HG03469 (cell line): ENCODE measurements around the gene POP5.

ENCODE experiments used
- ATAC-seq: cut with Tn5 transposase; IDR thresholded peaks from one replicate; pipeline ENCODE4 v1.9.1; 2021; ENCODE audit warnings: mild to moderate bottlenecking, moderate library complexity, moderate number of reproducible peaks; ENCODE audit not compliant: unreplicated experiment

The POP5 gene

DNA sequence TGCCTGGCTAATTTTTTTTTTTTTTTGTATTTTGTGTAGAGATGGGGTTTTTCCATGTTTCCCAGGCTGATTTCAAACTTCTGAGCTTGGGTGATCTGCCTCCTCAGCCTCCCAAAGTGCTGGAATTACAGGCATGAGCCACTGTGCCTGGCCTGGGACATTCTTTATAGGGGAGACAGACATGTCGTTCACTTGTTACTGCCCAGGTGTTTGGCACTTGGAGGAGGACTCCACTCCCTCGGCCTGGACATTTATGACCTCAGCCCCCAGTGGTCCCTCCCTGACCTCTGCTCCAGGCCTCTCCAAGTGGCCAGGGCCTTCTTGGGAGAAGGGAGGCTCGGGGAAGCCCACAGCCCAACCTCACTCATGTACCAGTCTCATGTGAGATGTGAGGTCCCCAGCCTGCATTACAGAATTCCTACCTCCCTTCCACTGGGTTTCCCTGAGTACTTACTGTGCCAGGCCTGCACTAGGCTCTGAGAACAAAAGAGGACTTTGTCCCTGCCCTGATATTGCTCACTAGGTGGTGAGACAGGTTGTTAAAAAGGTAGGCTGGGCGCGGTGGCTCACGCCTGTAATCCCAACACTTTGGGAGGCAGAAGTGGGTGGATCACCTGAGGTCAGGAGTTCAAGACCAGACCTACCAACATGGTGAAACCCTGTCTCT lies 9.7 kb upstream of the POP5 start:
- no peak for ATAC-seq

DNA sequence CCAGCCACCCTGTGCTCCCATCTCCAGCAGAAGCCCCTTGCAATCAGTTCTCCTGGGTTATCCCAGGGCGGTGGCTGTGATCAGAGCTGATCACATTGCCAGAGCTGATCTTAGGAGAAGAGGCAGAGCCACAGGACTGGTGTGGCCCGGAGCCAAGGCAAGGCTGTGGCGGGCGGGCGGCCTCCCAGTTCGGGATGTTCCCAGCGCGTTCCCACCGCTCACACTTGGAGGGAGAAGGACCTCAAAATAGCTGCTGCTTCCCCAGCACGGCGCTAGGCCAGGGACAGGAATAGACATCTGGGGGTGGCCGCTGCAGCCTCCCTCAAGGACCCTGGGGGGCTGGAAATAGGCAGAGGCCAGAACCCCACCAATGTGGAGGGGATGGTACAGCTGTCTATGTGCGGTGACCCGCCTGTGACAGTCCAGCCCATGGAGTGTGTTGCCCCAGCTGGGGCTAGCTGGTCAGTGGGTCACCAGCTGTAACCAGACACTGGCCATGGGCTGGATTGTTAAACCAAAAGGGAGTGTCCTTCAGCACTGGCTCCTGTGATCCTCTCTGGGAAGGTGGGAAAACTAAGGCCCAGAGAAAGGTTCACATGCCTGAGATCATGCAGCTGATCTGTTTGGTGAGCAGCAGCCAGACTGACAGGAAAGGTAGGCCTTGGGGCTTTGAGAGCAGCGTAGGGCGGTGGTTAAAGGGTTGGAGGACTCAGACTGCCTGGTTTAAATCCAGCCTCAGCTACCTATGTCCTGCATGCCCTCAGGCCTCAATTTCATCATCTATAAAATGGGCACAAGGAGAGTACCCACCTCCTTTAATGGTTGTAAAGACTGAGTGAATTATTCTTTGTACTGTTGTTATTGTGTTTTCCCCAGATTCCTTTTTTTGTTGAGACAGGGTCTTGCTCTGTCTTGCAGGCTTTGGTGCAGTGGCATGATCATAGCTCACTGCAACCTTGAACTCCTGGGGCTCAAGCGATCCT lies 8.0 kb upstream of the POP5 start:
- no peak for ATAC-seq

DNA sequence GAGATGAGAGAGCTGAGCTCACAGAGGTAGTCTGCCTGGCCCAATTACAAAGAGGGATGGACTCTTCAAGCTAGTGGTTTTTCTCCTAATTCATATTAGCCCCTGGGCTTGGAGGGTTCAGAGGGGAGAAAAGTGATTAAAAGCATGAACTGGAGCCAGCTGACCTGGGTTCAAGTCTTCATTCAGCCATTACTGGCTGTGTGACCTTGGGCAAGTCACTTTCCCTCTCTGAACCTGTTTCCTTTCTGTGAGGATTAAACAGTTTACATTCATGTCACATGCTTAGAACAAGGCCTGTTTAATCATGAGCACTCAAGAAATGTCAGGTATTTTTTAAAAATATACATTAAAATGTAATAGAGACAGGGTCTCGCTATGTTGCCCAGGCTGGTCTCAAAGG lies 7.2 kb upstream of the POP5 start:
- ATAC-seq, result no peak

DNA sequence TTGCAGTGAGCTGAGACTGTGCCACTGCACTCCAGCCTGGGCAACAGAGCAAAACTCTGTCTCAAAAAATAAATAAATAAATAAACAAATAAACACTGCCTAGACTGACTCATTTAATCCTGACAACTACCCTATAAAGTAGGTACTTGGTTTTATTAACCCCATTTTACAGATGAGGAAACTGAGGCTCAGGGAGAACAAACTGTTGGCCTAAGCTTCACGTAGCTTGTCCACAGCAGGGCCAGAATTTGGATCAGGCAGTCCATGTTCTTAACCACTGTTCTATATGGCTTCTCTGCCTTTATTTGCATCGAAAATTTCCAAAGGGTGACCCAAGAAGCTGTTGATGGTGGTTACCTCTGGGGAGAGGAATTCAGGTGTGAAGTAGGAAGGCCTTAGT lies 5.7 kb upstream of the POP5 start:
- ATAC-seq, result no peak

DNA sequence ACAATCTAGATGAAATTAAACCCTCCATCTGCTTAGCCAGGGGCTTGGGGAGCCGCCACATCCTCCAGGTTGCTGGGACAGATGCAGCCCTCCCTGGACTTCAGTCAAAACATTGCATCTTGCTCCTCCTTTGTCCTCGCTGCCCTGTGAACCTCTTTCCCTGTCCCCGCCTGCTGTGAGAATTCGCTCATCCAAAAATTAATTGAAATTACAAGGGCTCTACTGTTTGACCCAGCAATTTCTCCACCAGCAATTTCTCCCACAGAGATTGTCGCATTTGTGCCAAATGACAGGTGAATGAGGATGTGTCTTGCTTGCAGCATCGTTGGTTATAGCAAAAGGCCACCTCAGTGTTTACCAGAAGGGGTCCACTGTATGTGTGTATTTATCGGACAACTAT lies 5.0 kb upstream of the POP5 start:
- ATAC-seq, result no peak

DNA sequence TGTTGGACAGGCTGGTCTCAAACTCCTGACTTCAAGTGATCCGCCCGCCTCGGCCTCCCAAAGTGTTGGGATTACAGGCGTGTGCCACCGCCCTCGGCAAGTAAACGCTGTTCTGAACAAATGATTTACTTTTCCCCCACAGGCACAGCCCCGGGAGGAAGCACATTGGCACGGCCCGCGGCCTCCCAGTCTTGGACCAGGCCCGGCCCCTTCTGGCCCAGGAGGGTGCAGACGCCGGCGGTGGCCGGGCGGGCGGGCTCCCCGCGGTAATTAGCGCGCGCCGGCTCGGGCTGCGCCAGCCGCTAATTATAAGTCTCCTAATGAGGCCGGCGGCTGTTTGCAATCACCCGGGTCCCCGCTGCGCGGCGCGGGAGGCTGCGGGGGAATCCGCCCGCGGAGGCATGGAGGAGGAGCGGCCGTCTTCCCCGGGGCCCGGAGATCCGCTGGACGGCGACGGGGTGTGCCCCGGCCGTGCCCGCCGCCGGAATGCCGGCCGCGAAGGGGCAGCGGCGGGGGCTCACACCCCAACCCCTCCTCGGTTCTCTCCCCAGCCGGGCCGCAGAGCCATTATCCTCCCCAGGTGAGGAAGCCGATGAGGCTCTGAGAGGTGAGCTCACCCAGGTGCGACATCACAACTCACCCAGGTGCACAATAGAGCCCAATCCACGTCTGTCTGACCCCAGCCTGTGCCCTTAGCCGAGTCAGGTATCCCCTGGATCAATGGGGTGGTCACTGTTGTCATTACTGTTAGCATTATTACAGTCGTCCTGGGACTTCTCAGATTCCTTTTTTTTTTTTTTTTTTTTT lies 3.3 kb upstream of the POP5 start:
- ATAC-seq, result no peak

DNA sequence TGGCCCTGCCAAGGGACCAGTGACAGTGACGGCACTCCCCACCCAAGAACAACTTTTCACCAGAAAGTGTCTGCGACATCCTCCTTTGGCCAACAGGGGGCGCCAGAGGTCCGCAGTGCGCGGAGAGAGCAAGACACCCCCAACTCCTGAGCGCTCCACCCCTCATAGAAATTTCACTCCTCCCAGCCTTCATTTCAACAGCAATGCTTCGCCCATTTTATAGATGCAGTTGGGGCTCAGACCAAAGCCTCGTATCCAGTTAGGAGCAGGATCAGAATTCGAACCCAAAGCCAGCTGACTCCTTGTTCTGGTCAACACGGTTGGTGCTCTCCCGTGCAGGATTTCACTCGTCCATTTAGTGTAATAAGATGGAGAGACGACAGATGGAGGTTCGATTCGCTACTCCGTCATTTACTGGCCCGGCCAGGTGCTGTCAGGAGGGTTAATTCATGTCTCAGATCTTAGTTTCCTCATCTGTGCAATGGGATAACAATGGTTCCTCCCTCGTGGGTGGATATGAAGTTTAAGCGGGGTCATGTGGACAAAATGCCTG lies 2.4 kb upstream of the POP5 start:
- no peak for ATAC-seq

DNA sequence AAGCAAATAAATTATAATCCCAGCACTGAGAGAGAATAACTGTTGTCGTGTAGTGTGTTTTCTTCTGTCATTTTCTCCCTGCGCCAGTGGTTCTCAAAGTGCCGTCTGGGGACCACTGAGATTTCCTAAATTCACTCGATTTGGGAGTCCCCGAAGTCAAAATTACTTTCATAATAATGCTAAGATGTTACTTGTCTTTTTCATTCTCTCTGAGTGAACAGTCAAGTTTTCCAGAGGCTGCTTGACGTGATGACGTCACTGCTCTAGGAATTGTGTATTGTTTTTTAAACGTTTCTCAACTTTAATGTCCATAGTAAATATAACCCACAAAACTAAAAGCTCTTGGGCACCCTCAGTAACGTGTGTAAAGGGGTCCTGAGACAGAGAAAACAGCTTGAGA lies 796 bp upstream of the POP5 start:
- no peak for ATAC-seq

DNA sequence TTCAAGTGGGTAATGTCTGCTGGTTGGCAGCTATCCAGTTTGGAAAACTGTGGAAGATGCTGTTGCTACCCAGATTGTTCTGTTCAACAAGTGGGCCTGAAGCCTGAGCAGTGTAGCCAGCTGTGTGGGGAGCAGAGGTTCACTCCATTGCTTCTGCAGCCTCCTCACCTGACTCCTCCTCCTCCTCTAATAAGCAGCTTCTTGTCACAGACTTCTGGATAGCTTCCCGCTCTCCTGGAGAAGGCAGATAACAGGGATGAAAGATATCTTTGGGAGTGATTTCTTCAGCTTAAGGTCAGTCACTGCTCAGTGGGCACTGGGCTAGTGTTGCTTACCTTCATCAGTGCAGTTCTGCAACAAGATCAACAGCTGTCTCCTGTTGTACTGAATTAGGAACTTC lies 2.0 kb downstream of the POP5 start:
- no peak for ATAC-seq

DNA sequence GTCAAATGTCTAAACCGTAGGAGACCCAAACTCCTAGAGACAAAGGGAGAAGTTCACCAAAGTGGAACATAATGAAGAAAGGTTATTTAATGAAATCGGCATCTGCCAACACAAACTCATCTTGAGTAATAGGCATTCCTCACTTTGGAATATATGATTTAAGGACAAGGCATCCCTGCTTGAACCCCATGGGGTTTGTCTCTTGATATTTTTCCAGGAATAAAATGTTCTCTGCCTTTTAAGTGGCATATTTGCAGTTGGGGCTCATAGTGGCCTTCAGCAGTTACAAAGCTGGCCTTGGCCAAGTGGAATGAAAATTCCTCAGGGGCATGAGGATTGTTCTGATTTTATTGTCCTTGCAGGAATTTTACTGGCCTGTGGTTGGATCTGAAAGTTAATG lies 7.1 kb downstream of the POP5 start:
- ATAC-seq, result no peak

DNA sequence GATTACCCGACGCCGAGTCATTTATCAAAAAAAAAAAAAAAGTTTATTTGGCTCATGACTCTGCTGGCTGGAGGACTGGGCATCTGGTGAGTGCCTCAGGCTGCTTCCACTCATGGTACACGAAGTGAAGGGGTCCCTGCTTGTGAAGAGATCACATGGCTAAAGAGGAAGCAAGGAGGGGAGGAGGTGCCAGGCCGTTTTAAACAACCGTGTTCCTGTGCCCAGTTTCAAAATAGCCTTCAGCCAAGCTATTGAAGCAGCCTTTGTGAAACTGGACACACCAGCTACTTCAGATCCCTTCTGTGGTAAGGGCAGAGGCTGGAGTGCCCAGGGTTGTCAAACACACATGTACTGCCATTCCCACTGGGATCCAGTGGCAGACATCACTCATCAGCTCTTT lies 7.6 kb downstream of the POP5 start:
- ATAC-seq, result no peak

DNA sequence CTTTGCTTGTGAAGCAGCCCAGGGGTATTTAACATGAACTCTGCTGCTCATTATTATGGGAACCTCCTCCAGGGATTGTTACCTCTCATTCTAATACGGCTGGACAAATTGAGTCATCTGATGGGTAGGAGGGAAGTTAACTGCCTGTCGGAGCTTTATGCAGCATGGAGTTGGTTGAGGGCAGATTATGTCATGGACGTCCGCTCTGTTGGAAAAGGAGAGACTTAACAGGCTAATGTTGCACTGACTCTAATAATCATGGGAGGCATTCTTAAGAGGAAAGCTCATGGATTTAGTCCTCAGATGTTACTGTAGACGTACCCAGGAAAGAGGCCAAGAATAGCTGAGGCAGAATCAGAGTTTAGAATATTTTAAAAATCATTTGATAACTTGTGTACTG lies 9.9 kb downstream of the POP5 start:
- no peak for ATAC-seq

DNA sequence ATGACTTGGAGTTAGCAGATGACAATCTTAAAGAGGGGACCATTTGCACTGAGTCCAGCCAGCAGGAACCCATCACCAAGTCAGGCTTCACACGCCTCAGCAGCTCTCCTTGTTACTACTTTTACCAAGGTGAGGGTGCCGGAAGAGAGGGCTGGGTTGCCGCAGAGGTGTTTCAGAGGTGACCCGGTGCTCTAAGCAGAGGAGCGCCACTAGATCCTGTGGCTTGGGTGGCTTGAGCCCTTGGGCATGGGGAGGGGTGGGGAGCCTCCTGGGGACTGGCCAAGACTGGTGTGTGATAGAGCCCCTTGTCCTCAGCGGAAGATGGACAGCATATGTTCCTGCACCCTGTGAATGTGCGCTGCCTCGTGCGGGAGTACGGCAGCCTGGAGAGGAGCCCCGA lies 17.7 kb downstream of the POP5 start:
- no peak for ATAC-seq

DNA sequence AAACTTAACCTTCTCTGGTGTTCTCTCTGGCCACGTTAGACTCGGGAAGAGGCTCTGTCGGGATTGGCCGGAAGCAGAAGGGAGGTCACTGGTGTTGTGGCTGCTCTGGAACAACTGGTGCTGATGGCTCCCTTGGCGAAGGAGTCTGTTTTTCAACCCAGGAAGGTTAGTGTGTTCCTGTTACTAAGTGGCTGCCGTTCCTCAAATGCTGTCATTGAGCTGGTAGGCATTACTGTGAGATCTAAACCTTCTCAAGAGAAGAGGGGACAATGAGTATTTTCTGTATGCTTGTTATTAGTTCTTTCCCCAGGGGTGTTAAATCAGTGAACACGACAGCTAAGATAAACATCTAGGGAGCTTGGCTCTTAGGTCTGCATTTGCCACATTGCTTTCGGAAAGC lies 18.3 kb downstream of the POP5 start:
- no peak for ATAC-seq

DNA sequence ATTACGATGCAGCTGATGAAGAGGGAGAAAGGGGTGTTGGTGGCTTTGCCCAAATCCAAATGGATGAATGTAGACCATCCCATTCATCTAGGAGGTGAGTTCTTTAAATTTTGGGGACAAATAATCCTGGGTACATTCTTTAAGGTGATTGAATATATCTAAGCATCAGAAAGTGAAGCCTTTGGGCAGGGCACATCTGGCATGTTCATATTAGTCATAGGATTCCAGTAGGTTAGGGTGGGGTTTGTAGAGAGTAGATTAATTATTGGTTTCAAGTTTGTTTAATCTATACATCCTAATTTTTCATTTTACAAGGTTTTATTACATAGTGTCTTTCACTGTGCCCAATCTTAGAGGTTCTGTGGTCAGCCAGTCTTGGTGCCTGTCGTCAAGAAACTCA lies 23.6 kb downstream of the POP5 start:
- no peak for ATAC-seq

DNA sequence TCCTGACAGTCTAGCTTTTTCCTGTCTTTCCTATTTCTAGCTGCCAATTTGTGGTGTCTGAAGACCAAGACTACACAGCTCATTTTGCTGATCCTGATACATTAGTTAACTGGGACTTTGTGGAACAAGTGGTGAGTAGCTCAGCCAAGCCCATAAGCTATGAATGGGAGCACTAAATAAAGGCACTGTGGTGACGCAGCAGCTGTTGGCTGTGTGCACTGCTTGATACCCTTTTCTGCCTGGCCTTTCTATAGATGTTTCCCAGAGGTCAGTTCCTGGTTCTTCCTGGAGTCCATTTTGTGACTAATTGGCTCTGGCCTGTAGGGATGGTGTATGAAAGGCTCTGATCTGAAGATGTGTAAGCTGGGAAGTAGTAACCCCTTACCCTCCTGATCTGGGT lies 26.5 kb downstream of the POP5 start:
- no peak for ATAC-seq

DNA sequence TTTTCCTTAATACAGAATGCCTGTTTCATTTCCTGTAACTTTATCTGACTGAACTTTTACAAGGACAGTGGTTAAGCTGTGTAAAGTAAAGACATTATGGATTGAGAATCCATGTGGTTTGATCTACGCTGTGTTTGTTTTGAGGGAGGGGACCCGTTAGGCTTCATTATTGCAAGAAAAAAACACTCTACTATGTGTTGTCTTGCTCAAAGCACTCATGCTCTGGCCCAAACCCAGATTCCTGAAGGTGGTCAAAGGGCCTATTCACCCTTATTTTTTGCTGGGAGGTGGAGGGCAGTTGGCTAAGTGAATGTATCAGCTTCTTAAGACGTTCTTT lies 35.2 kb downstream of the POP5 start:
- ATAC-seq, result no peak

DNA sequence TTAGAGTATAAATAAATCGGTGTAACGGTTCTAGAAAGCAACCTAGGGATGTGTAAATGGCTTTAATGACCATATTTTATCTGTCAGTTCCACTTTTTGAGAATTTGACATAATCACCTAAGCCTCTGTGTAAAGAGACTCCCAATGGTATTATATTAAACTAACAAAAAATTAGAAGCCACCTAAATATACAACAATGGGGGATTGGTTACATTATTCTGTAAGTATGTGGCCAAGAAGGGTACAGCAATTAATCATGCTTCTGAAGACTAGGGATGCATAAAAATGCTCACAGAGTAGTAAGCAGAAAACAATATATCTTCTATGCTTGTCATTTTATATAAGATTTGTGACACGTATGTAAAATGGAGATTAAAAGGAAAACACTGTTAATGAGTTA lies 36.5 kb downstream of the POP5 start:
- ATAC-seq, result no peak

DNA sequence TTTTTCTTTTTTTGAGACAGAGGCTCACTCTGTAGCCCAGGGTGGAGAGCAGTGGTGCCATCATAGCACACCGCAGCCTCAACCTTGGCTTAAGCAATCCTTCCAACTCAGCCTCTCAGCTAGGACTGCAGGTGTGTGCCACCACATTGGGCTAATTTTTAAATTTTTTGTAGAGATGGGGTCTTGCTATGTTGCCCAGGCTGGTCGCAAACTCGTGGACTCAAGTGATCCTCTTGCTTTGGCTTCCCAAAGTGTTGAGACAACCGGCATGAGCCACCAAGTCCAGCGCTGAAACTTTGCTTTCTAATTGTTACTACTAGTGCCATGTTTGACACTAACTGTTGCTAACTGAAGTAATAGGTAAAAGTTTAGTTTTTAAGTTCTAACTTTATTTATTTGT lies 39.0 kb downstream of the POP5 start:
- ATAC-seq, result no peak

DNA sequence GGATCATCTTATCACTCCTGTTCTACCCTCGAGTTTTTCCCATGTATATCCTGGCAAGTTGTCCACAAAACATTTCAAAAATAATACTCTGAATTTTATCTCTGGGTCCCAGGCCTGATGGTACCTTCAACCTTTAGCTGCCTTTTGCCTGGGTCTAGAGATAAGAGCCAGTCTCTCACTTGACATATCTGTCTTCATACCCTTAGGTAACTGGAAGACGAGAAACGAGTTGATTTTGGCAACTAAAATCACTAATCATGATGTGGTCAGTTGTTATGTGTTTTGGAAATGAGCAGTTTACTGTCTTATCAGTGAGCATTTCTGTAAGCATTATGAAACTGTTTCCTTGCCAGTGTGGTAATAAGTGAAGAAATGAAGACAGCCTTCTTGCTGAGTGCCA lies 40.8 kb downstream of the POP5 start:
- ATAC-seq, result no peak

DNA sequence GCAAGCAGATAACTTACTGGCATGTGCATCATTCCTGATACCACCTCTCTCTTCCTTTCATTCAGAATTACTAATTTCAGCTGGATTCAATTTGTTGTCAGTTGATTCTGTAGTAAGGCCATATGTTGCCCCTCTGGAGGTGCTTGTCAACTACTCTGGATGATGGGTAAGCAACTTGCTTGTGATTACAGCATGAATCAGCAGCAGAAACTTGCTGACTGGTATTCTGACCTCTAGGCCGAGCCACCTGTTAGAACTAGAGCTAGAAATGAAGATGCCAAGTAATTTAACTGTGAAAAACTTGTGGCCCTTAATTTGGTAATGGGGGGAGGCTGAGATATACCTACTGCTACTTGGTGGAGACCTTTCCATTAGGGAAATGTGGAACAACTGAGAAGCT lies 41.9 kb downstream of the POP5 start:
- ATAC-seq, result no peak
